ENCODE results near the gene SPSB1.

SPSB1 gene

DNA sequence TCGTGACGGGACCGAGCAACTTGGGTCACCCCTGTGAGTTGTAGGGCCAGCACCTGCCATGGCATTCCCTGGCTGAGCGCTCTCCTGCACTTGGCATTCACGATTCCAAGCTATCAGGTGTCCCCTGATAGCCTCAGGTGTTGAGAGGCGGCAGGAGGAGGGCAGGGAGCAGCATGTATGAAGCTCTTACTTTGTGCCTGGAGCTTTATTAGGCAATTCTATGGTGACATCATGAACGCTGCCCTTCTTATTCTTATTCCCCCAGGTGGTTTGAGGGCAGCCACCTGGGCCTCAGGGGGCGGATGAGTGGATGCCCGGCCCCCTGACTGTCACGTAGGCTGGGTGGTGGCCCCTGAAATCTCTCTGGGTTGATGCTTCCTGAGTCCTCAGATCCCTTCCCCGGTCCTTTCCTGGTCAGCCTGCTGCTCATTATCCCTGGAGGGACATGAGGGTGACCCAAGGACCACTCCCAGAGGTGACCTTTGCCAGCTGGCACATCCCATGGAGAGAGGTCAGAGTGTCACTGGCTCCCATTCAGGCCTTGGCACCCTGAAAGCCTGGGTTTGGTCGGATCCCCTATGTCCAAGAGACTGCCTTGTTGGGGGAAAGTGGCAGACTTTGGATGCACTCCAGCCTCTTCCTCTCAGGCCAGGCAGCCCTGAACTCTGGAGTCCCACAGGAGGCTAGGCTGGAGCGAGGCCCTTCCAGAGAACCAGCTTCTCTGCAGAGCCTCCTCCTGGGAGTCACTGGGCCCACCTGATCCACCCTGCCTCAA is 51.9 kb downstream of the SPSB1 start:
- H3K4me1 ChIP-seq (ENCODE audit: insufficient read depth, low read length), result no peaks in the 10 kb centered on the region
- no peaks in the 10 kb centered on the region for H3K9me3 ChIP-seq (ENCODE audit: low read length)
- H2AFZ ChIP-seq (ENCODE audit: low read depth, low read length), result no peak overlapping the region
- no peaks in the 10 kb centered on the region for H3K36me3 ChIP-seq (ENCODE audit: insufficient read depth, low read length)
- no peaks in the 10 kb centered on the region for H3K27me3 ChIP-seq (ENCODE audit: insufficient read depth, low read length)
- H3K4me3 ChIP-seq (ENCODE audit: low read length), result no peak overlapping the region

- H3K27me3 ChIP-seq (ENCODE audit: insufficient read depth, low read length), result no peaks in the 10 kb centered on the region
- no peak overlapping the region for H3K4me3 ChIP-seq (ENCODE audit: low read length)
- H2AFZ ChIP-seq (ENCODE audit: low read depth, low read length), result no peak overlapping the region
- no peaks in the 10 kb centered on the region for H3K4me1 ChIP-seq (ENCODE audit: insufficient read depth, low read length)
- H3K36me3 ChIP-seq (ENCODE audit: insufficient read depth, low read length), result no peaks in the 10 kb centered on the region
- H3K9me3 ChIP-seq (ENCODE audit: low read length), result no peaks in the 10 kb centered on the region
Measured at GRCh38 chr1:9345471-9345870, 52.8 kb downstream of the SPSB1 start.

- H3K4me3 ChIP-seq (ENCODE audit: low read length), result no peak overlapping the region
- no peaks in the 10 kb centered on the region for H3K9me3 ChIP-seq (ENCODE audit: low read length)
- H3K36me3 ChIP-seq (ENCODE audit: insufficient read depth, low read length), result no peaks in the 10 kb centered on the region
- no peaks in the 10 kb centered on the region for H3K27me3 ChIP-seq (ENCODE audit: insufficient read depth, low read length)
- H2AFZ ChIP-seq (ENCODE audit: low read depth, low read length), result no peak overlapping the region
- H3K4me1 ChIP-seq (ENCODE audit: insufficient read depth, low read length), result no peaks in the 10 kb centered on the region
Measured at GRCh38 chr1:9345922-9346321, 53.2 kb downstream of the SPSB1 start.

- Histone ChIP-seq H3K4me3 (ENCODE audit: low read length) (no peak overlapping the region), H3K4me1 (ENCODE audit: insufficient read depth, low read length) (no peaks in the 10 kb centered on the region), H3K9me3 (ENCODE audit: low read length) (no peaks in the 10 kb centered on the region), H3K36me3 (ENCODE audit: insufficient read depth, low read length) (no peaks in the 10 kb centered on the region), H3K27me3 (ENCODE audit: insufficient read depth, low read length) (no peaks in the 10 kb centered on the region), H2AFZ (ENCODE audit: low read depth, low read length) (no peak overlapping the region)
Measured at GRCh38 chr1:9346566-9346965, 53.9 kb downstream of the SPSB1 start.

GRCh38 chr1:9347095-9347850 is 54.6 kb downstream of the SPSB1 start:
- no peaks in the 10 kb centered on the region for H3K36me3 ChIP-seq (ENCODE audit: insufficient read depth, low read length)
- H3K4me3 ChIP-seq (ENCODE audit: low read length), result no peak overlapping the region
- no peaks in the 10 kb centered on the region for H3K9me3 ChIP-seq (ENCODE audit: low read length)
- no peaks in the 10 kb centered on the region for H3K4me1 ChIP-seq (ENCODE audit: insufficient read depth, low read length)
- no peaks in the 10 kb centered on the region for H3K27me3 ChIP-seq (ENCODE audit: insufficient read depth, low read length)
- H2AFZ ChIP-seq (ENCODE audit: low read depth, low read length), result no peak overlapping the region

GRCh38 chr1:9349331-9349851 is 56.7 kb downstream of the SPSB1 start:
- no peaks in the 10 kb centered on the region for H3K9me3 ChIP-seq (ENCODE audit: low read length)
- no peak overlapping the region for H3K4me3 ChIP-seq (ENCODE audit: low read length)
- H3K4me1 ChIP-seq (ENCODE audit: insufficient read depth, low read length), result no peaks in the 10 kb centered on the region
- H3K27me3 ChIP-seq (ENCODE audit: insufficient read depth, low read length), result no peaks in the 10 kb centered on the region
- H3K36me3 ChIP-seq (ENCODE audit: insufficient read depth, low read length), result no peaks in the 10 kb centered on the region
- no peak overlapping the region for H2AFZ ChIP-seq (ENCODE audit: low read depth, low read length)

GRCh38 chr1:9350013-9350908 is 57.6 kb downstream of the SPSB1 start:
- H3K36me3 ChIP-seq (ENCODE audit: insufficient read depth, low read length), result no peaks in the 10 kb centered on the region
- no peak overlapping the region for H3K4me3 ChIP-seq (ENCODE audit: low read length)
- no peaks in the 10 kb centered on the region for H3K27me3 ChIP-seq (ENCODE audit: insufficient read depth, low read length)

GRCh38 chr1:9350960-9351359 is 58.3 kb downstream of the SPSB1 start:
- Histone ChIP-seq H2AFZ (ENCODE audit: low read depth, low read length) (no peak overlapping the region), H3K4me3 (ENCODE audit: low read length) (no peak overlapping the region)

More at GRCh38 chr1:9350013-9350908, 57.6 kb downstream of the SPSB1 start:
- H3K9me3 ChIP-seq (ENCODE audit: low read length), result no peaks in the 10 kb centered on the region
- H3K4me1 ChIP-seq (ENCODE audit: insufficient read depth, low read length), result no peaks in the 10 kb centered on the region
- no peak overlapping the region for H2AFZ ChIP-seq (ENCODE audit: low read depth, low read length)

DNA sequence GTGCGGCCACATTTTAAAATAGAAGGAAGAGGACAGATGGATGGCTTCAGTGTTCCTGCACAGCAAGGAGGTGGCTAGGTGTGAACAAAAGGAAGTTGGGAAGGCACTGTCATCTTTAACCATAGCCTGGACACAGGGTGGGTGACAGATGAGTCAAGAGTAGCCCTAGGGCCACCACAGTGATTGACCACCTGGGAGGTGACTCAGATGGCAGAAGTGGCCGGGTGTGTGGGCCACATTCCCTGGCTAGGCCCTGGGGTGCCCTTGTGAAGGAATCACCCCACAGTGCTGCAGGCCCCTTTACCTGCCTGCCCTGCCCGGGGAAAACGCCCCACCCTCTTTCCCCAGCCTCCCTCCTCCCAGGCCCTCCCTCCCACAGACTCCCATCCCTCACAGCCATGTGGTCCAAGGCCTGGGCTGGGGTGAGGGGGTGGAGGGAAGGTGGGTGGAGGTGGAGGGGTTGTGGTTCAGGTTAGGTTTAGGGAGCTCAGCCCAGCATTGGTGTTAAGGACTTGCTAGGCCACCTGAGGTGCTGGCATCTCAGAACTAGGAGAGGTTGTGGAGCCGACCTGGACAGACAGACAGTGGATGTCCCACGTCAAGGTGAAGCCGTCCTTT is 59.1 kb downstream of the SPSB1 start:
- no peak overlapping the region for H3K4me3 ChIP-seq (ENCODE audit: low read length)
- H3K9me3 ChIP-seq (ENCODE audit: low read length), result no peaks in the 10 kb centered on the region
- no peak overlapping the region for H2AFZ ChIP-seq (ENCODE audit: low read depth, low read length)
- H3K36me3 ChIP-seq (ENCODE audit: insufficient read depth, low read length), result no peaks in the 10 kb centered on the region
- H3K4me1 ChIP-seq (ENCODE audit: insufficient read depth, low read length), result no peaks in the 10 kb centered on the region
- H3K27me3 ChIP-seq (ENCODE audit: insufficient read depth, low read length), result no peaks in the 10 kb centered on the region

More at GRCh38 chr1:9350960-9351359, 58.3 kb downstream of the SPSB1 start:
- no peaks in the 10 kb centered on the region for H3K9me3 ChIP-seq (ENCODE audit: low read length)
- H3K27me3 ChIP-seq (ENCODE audit: insufficient read depth, low read length), result no peaks in the 10 kb centered on the region
- H3K36me3 ChIP-seq (ENCODE audit: insufficient read depth, low read length), result no peaks in the 10 kb centered on the region
- H3K4me1 ChIP-seq (ENCODE audit: insufficient read depth, low read length), result no peaks in the 10 kb centered on the region

GRCh38 chr1:9352377-9353134 is 59.9 kb downstream of the SPSB1 start:
- Histone ChIP-seq H3K4me3 (ENCODE audit: low read length) (no peak overlapping the region), H3K9me3 (ENCODE audit: low read length) (no peaks in the 10 kb centered on the region), H3K27me3 (ENCODE audit: insufficient read depth, low read length) (no peaks in the 10 kb centered on the region), H3K36me3 (ENCODE audit: insufficient read depth, low read length) (no peaks in the 10 kb centered on the region), H3K4me1 (ENCODE audit: insufficient read depth, low read length) (no peaks in the 10 kb centered on the region), H2AFZ (ENCODE audit: low read depth, low read length) (no peak overlapping the region)

- Histone ChIP-seq H2AFZ (ENCODE audit: low read depth, low read length) (no peak overlapping the region), H3K36me3 (ENCODE audit: insufficient read depth, low read length) (no peaks in the 10 kb centered on the region), H3K27me3 (ENCODE audit: insufficient read depth, low read length) (no peaks in the 10 kb centered on the region), H3K4me3 (ENCODE audit: low read length) (no peak overlapping the region), H3K4me1 (ENCODE audit: insufficient read depth, low read length) (no peaks in the 10 kb centered on the region), H3K9me3 (ENCODE audit: low read length) (no peaks in the 10 kb centered on the region)
Measured at GRCh38 chr1:9355503-9355902, 62.8 kb downstream of the SPSB1 start.

- no peaks in the 10 kb centered on the region for H3K27me3 ChIP-seq (ENCODE audit: insufficient read depth, low read length)
- H2AFZ ChIP-seq (ENCODE audit: low read depth, low read length), result no peak overlapping the region
- no peaks in the 10 kb centered on the region for H3K9me3 ChIP-seq (ENCODE audit: low read length)
- H3K4me3 ChIP-seq (ENCODE audit: low read length), result no peak overlapping the region
- no peaks in the 10 kb centered on the region for H3K4me1 ChIP-seq (ENCODE audit: insufficient read depth, low read length)
- H3K36me3 ChIP-seq (ENCODE audit: insufficient read depth, low read length), result no peaks in the 10 kb centered on the region
Measured at GRCh38 chr1:9356021-9356420, 63.3 kb downstream of the SPSB1 start.
